ENCODE measurements around the gene SLC39A5. TPM values are rescaled to one million over a fixed set of nuclear protein-coding genes. Genes with fewer than 3 reads are reported as not detected.

Gene SLC39A5
- total and polyA plus RNA-seq, 2 donors (not counting 1 experiment from before 2014, with no cell fraction given): 0.69 to 0.97 TPM

- no peak for ATAC-seq (ENCODE audit: low read depth)
- ChIA-PET POLR2A (interaction anchor here (0.6 to 0.7 kb wide), 3 partner anchors 17 to 906 kb away, joined by 4 to 5 read pairs (median 5); partner anchors contain the start of gene CS), CTCF (interaction anchor here (0.6 to 7.6 kb wide), 5 partner anchors 9 to 373 kb away, joined by 3 to 126 read pairs (median 4); partner anchors contain the start of genes DNAJC14, NABP2, RNF41 and SMARCC2)
- TF ChIP-seq CTCF (IDR thresholded peaks at IDR 0.05) (no peak), EZH2 (IDR thresholded peaks at IDR 0.05; ENCODE audit: borderline replicate concordance, insufficient read depth, low read depth, low read length, poor library complexity, severe bottlenecking) (no peak)
- Histone ChIP-seq H3K27ac (ENCODE audit: low read length in 2 of 2) (peak overlapping the region in 1 of 2 donors; percentile 56), H3K4me1 (ENCODE audit: control insufficient read depth in 2 of 2, insufficient read depth in 2 of 2, low read length in 2 of 2) (peaks cover 6 to 8% of the 10 kb centered on the region in 2 donors), H3K9me3 (ENCODE audit: control extremely low read depth in 1 of 3, control insufficient read depth in 2 of 3, insufficient read depth in 1 of 3, low read length in 2 of 3) (no peaks in the 10 kb centered on the region), H2AFZ (ENCODE audit: insufficient read depth, low read depth, low read length, poor library complexity, severe bottlenecking) (no peak overlapping the region), H3K9ac (ENCODE audit: low read length) (no peak overlapping the region), H3K79me2 (ENCODE audit: control insufficient read depth, insufficient read depth, low read length) (no peaks in the 10 kb centered on the region), H3K36me3 (replicated peaks in 1 of 2; ENCODE audit: control extremely low read depth in 1 of 2, control insufficient read depth in 1 of 2, extremely low read depth in 1 of 2, insufficient read depth in 2 of 2, low read length in 1 of 2) (peaks cover 3 to 34% of the 10 kb centered on the region in 2 experiments), H4K20me1 (ENCODE audit: control insufficient read depth, insufficient read depth, low read length, poor library complexity, severe bottlenecking) (no peaks in the 10 kb centered on the region), H3K27me3 (replicated peaks in 1 of 4; ENCODE audit: control extremely low read depth in 1 of 4, control insufficient read depth in 3 of 4, insufficient read depth in 4 of 4, low read length in 3 of 4) (no peaks in the 10 kb centered on the region), H3K4me3 (ENCODE audit: control extremely low read depth in 1 of 5, extremely low read depth in 1 of 5, insufficient read depth in 1 of 5, low read depth in 2 of 5, low read length in 4 of 5) (no peak overlapping the region), H3K4me2 (replicated peaks; ENCODE audit: low read depth, low read length, poor library complexity, severe bottlenecking) (no peak overlapping the region)
- Mint-ChIP-seq H3K4me3 (no peak overlapping the region), H3K9me3 (ENCODE audit: insufficient read depth) (no peaks in the 10 kb centered on the region), H3K27ac (peak overlapping the region; percentile 46), H3K27me3 (no peaks in the 10 kb centered on the region), H3K4me1 (peaks cover 30% of the 10 kb centered on the region)
- intact Hi-C loops (cut with micrococcal nuclease): no loop called here
- no CpG with 5 or more reads among the region's 2 CpGs for WGBS (ENCODE audit: insufficient coverage)
- no peak for DNase-seq
Observed at GRCh38 chr12:56202838-56203237, 27.0 kb upstream of the SLC39A5 start.

- no peak overlapping the region for H3K4me2 ChIP-seq (replicated peaks; ENCODE audit: low read depth, low read length, poor library complexity, severe bottlenecking)
- H3K27me3 ChIP-seq (replicated peaks in 1 of 4; ENCODE audit: control extremely low read depth in 1 of 4, control insufficient read depth in 3 of 4, insufficient read depth in 4 of 4, low read length in 3 of 4): no peaks in the 10 kb centered on the region
- Mint-ChIP-seq H3K27ac (peak overlapping the region; percentile 81), H3K4me3 (no peak overlapping the region), H3K27me3 (no peaks in the 10 kb centered on the region), H3K9me3 (ENCODE audit: insufficient read depth) (no peaks in the 10 kb centered on the region), H3K4me1 (peaks cover 37% of the 10 kb centered on the region)
- no peaks in the 10 kb centered on the region for H3K9me3 ChIP-seq (ENCODE audit: control extremely low read depth in 1 of 3, control insufficient read depth in 2 of 3, insufficient read depth in 1 of 3, low read length in 2 of 3)
- POLR2A ChIA-PET: interaction anchor here (0.9 to 1.7 kb wide), 2 partner anchors 9 to 17 kb away, joined by 5 read pairs; partner anchors contain the start of gene RNF41
- H3K36me3 ChIP-seq (replicated peaks in 1 of 2; ENCODE audit: control extremely low read depth in 1 of 2, control insufficient read depth in 1 of 2, extremely low read depth in 1 of 2, insufficient read depth in 2 of 2, low read length in 1 of 2): peaks cover 3 to 39% of the 10 kb centered on the region in 2 experiments
- H3K9ac ChIP-seq (ENCODE audit: low read length): no peak overlapping the region
- TF ChIP-seq EZH2 (IDR thresholded peaks at IDR 0.05; ENCODE audit: borderline replicate concordance, insufficient read depth, low read depth, low read length, poor library complexity, severe bottlenecking) (no peak), CTCF (IDR thresholded peaks at IDR 0.05) (no peak)
- CTCF ChIA-PET: interaction anchor here (0.7 to 7.6 kb wide), 8 partner anchors 8 to 260 kb away, joined by 4 to 126 read pairs (median 10); partner anchors contain the start of genes COQ10A, NABP2, RNF41 and SMARCC2
- ATAC-seq (ENCODE audit: low read depth): no peak
- DNase-seq: no peak
- peaks cover 9 to 14% of the 10 kb centered on the region in 2 donors for H3K4me1 ChIP-seq (ENCODE audit: control insufficient read depth in 2 of 2, insufficient read depth in 2 of 2, low read length in 2 of 2)
- peak overlapping the region in 1 of 2 donors; percentile 46 for H3K27ac ChIP-seq (ENCODE audit: low read length in 2 of 2)
- intact Hi-C loops (cut with micrococcal nuclease): no loop called here
- no peak overlapping the region for H2AFZ ChIP-seq (ENCODE audit: insufficient read depth, low read depth, low read length, poor library complexity, severe bottlenecking)
- H4K20me1 ChIP-seq (ENCODE audit: control insufficient read depth, insufficient read depth, low read length, poor library complexity, severe bottlenecking): no peaks in the 10 kb centered on the region
- no peaks in the 10 kb centered on the region for H3K79me2 ChIP-seq (ENCODE audit: control insufficient read depth, insufficient read depth, low read length)
- no peak overlapping the region for H3K4me3 ChIP-seq (ENCODE audit: control extremely low read depth in 1 of 5, extremely low read depth in 1 of 5, insufficient read depth in 1 of 5, low read depth in 2 of 5, low read length in 4 of 5)
Observed at GRCh38 chr12:56204275-56204674, 25.6 kb upstream of the SLC39A5 start.
